Activated CD4-positive, alpha-beta T cell treated with anti-CD3 and anti-CD28 coated beads, Interleukin-2, Interleukin-4, amounts not matched to agents 100 ng/mL and 50 ng/mL, durations not matched to agents 16 hours and 8 hours (primary cell): ENCODE results near the gene GDF10.

Experiments
- DNase-seq: peaks from one replicate; pipeline ENCODE4 v3.0.0-alpha.2; 2020; ENCODE audit warnings: low spot score

Gene GDF10

GRCh38 chr10:47334466-47335295 is 34.7 kb downstream of the GDF10 start:
- DNase-seq, result no peak

DNA sequence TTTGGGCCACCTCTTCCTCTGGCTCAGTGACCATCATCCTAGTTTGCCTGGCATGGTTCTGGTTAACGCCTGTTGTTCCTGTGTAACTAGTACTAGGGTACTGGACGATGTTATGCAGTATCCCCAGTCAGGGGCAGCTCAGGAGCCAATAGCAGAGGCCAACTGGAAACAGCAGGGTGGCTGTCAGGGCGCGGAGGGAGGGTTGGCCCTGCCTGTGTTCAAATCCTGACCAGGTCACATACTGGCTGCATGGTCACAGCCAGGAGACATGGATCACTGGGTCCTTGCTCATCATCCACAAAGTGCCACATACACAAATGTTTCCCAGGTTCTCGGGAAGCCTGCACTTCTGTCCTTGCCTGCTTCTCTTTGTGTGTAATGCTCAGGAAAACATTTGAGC is 35.9 kb downstream of the GDF10 start:
- DNase-seq, result no peak

- no peak for DNase-seq
These were observed 36.6 kb downstream of the GDF10 start for GRCh38 chr10:47336387-47337134.

GRCh38 chr10:47337310-47337709 is 37.3 kb downstream of the GDF10 start:
- no peak for DNase-seq

DNA sequence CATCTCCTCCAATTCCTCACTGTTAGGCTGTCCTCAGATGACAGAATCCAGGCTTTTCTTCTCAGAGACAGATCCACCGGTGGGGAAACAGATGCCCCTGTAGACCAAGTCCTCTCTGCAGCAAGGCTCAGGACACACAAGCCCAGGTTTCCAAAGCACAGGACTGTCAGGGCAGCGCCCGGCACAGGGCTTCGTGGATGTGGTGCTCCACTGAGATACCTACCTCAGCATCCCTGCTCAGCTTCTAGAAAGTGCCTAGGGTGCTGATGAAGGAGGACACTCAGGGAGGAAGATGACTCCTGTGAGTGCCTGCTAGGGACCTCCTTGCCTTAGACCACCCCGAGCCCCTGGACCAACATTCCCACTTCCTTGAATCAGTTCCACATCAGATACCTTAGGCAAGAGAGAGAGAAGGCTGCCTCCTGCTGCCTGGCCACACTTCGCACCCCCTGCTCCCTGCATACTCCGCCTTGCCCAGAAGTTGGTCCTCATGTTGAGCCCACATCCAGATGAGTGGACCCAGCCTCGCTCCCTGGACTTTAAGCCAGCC is 39.3 kb downstream of the GDF10 start:
- no peak for DNase-seq

GRCh38 chr10:47339759-47340607 is 40.0 kb downstream of the GDF10 start:
- DNase-seq, result no peak

- peak; percentile 68 for DNase-seq
These were observed 40.7 kb downstream of the GDF10 start for GRCh38 chr10:47340608-47341170.

DNA sequence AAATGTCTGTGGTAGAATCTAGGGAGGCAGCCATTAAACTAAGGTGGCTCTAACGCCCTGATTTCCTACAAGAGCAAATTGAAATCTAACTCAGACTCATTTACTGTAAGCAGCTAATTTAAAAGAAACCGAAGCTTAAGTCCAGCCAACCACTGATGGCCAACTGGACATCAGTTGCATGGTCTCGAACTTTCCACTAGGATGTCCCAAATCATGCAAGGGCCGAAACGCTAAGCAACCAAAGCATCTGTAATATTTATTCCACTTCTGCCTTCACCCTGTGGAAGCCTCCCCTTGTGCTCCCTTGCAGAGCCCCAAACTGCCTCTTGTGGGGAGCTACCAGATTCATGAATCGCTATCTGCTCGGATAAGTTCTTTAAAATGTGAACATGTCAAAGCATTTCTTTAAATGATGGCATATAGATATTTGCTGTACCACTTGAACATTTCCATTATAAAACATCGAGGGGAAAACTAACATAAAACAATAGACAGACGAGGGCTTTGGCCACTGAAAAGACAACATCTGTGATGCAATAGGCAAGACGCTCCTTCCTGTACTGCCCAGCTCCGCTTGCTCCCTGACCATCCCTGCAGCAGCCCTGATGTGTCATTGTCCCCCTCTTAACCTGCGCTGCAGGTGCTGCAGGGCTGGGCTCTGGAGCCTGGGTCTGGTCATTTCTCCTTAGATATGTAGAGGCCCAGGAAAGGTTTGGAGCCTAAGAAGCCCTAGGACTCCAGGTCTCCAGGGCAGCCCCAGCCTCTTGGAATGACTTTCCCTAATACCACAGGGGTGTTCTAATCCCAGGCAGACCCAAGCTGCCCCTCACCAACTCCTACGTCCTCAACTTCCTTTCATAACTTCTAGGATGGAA is 45.2 kb downstream of the GDF10 start:
- DNase-seq, result no peak

GRCh38 chr10:47346581-47347302 is 46.7 kb downstream of the GDF10 start:
- no peak for DNase-seq

- no peak for DNase-seq
These were observed 47.3 kb downstream of the GDF10 start for GRCh38 chr10:47347303-47347675.

- no peak for DNase-seq
These were observed 48.2 kb downstream of the GDF10 start, which contains the start of gene RBP3 for GRCh38 chr10:47348138-47348651. TSS of gene RBP3 (plus strand) at chr10:47348363. CDS start at chr10:47348485, 122 bp downstream.

- no peak for DNase-seq
These were observed 48.9 kb downstream of the GDF10 start for GRCh38 chr10:47348661-47349470.

DNA sequence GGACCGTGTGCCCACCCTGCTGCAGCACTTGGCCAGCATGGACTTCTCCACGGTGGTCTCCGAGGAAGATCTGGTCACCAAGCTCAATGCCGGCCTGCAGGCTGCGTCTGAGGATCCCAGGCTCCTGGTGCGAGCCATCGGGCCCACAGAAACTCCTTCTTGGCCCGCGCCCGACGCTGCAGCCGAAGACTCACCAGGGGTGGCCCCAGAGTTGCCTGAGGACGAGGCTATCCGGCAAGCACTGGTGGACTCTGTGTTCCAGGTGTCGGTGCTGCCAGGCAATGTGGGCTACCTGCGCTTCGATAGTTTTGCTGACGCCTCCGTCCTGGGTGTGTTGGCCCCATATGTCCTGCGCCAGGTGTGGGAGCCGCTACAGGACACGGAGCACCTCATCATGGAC is 49.5 kb downstream of the GDF10 start:
- DNase-seq, result no peak

DNA sequence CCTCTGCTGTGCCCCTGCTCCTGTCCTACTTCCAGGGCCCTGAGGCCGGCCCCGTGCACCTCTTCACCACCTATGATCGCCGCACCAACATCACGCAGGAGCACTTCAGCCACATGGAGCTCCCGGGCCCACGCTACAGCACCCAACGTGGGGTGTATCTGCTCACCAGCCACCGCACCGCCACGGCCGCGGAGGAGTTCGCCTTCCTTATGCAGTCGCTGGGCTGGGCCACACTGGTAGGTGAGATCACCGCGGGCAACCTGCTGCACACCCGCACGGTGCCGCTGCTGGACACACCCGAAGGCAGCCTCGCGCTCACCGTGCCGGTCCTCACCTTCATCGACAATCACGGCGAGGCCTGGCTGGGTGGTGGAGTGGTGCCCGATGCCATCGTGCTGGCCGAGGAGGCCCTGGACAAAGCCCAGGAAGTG is 50.0 kb downstream of the GDF10 start:
- DNase-seq, result no peak

- DNase-seq, result no peak
These were observed 51.0 kb downstream of the GDF10 start for GRCh38 chr10:47350671-47351640.

DNA sequence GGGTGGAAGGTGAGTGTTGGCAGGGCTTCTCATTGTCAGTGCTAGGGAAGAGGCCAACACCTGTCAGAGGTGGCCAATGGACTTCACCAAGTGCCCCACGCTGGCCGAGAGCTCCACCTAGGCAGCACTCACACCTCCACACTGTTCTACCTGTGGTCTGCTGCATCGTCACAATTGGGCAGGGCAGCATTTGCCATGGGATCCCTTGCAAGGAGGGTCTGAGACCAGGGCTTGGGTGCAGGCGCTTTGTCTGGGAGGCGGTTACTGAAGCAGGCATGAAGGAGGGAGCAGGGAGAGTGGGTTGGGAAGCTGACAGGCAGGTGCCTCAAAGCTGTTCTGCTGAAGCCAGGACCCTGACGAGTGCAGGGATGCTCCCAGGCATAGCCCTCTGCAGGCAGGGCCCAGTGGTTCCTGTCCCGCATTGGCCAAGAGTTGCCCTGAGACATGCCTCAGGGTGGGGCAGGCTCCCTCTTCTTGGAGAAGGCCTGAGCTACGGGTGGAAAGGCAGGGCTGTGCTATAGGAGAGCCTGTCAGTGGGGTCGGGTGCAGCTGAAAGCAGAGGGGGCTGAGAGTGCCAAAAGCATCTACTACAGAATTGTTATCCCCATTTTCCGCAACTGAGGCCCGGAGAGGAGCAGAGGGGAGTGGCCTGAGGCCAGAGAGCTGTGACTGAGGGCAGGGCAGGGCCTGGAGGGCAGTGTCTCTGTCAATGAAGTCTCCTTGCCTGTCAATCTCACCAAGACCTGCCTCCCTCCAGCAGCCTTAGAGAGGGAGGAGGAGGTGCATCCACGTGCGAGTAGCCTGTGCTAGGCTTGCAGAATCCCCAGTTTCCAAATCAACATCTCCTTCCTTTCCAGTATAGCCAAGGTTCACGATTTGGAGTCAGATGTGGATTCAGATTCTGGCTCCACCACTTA is 52.2 kb downstream of the GDF10 start:
- no peak for DNase-seq

GRCh38 chr10:47353351-47353750 is 53.4 kb downstream of the GDF10 start:
- no peak for DNase-seq
